MM.1S (cell line): Measurements from ENCODE around the gene HECW1.

Source experiments
- DNase-seq: peaks from one replicate; pipeline ENCODE4 v3.0.0-alpha.2; 2015
- H2AFZ ChIP-seq: fragments of 300-600 bp; sonication (generic); 2 replicates; pipeline ENCODE4 v1.6.0; 2016; ENCODE audit warnings: antibody characterized with exemption, low read length
- H3F3A ChIP-seq: fragments of 300-600 bp; sonication (generic); 2 replicates; pipeline ENCODE4 v1.6.1; 2016; ENCODE audit warnings: mild to moderate bottlenecking, antibody characterized with exemption, low read length, moderate library complexity, mixed read lengths; ENCODE audit not compliant: insufficient read depth
- H3K27ac ChIP-seq: fragments of 300-600 bp; sonication (generic); 2 replicates; pipeline ENCODE4 v1.5.1; 2016; ENCODE audit warnings: mild to moderate bottlenecking, low read length
- H3K27me3 ChIP-seq: fragments of 300-600 bp; sonication (generic); replicated peaks from 2 replicates; pipeline ENCODE4 v1.6.0; 2016; ENCODE audit warnings: low read length; ENCODE audit not compliant: insufficient read depth
- H3K36me3 ChIP-seq: fragments of 300-600 bp; sonication (generic); replicated peaks from 2 replicates; pipeline ENCODE4 v1.6.1; 2016; ENCODE audit warnings: mild to moderate bottlenecking, low read length, mixed read lengths; ENCODE audit not compliant: insufficient read depth
- H3K4me1 ChIP-seq: fragments of 300-600 bp; sonication (generic); 2 replicates; pipeline ENCODE4 v1.6.1; 2016; ENCODE audit warnings: low read length, mixed read lengths
- H3K4me2 ChIP-seq: fragments of 300-600 bp; sonication (generic); 2 replicates; pipeline ENCODE4 v1.6.0; 2016; ENCODE audit warnings: low read depth, low read length
- H3K4me3 ChIP-seq: fragments of 300-600 bp; sonication (generic); 2 replicates; pipeline ENCODE4 v1.5.1; 2016; ENCODE audit warnings: low read length, mixed read lengths
- H3K79me2 ChIP-seq: fragments of 300-600 bp; sonication (generic); 2 replicates; pipeline ENCODE4 v1.6.1; 2016; ENCODE audit warnings: mixed run types, low read length, mixed read lengths
- H3K9ac ChIP-seq: fragments of 300-600 bp; sonication (generic); 2 replicates; pipeline ENCODE4 v1.6.1; 2016; ENCODE audit warnings: low read length, mixed read lengths
- H3K9me2 ChIP-seq: fragments of 300-600 bp; sonication (generic); replicated peaks from 2 replicates; pipeline ENCODE4 v1.6.1; 2016; ENCODE audit warnings: mild to moderate bottlenecking, low read length, mixed read lengths; ENCODE audit not compliant: insufficient read depth
- H3K9me3 ChIP-seq: fragments of 300-600 bp; sonication (generic); replicated peaks from 2 replicates; pipeline ENCODE4 v1.6.1; 2016; ENCODE audit warnings: mild to moderate bottlenecking, low read length, mixed read lengths; ENCODE audit not compliant: insufficient read depth
- H4K20me1 ChIP-seq: fragments of 300-600 bp; sonication (generic); 2 replicates; pipeline ENCODE4 v1.6.1; 2016; ENCODE audit warnings: mild to moderate bottlenecking, low read length, moderate library complexity, mixed read lengths; ENCODE audit not compliant: insufficient read depth
- CTCF ChIP-seq: fragments of 300-600 bp; sonication (generic); IDR thresholded peaks from 2 replicates; pipeline ENCODE4 v1.5.1; 2016; ENCODE audit warnings: antibody characterized with exemption, low read length, mixed read lengths
- EZH2 ChIP-seq: fragments of 300-600 bp; sonication (generic); optimal IDR thresholded peaks from 2 replicates; pipeline ENCODE3; 2017; ENCODE audit warnings: low read depth, mild to moderate bottlenecking, antibody characterized with exemption, low read length, mixed read lengths
- EZH2phosphoT487 ChIP-seq: fragments of 300-600 bp; sonication (generic); IDR thresholded peaks from 2 replicates; pipeline ENCODE4 v1.6.1; 2018; ENCODE audit warnings: antibody characterized with exemption, low read length

Gene HECW1

GRCh38 chr7:43296306-43296705 is 183.9 kb downstream of the HECW1 start:
- Histone ChIP-seq H3K9me3 (no peaks in the 10 kb centered on the region), H3K36me3 (no peaks in the 10 kb centered on the region), H3K4me3 (no peak overlapping the region), H3K9me2 (no peaks in the 10 kb centered on the region), H3K79me2 (no peaks in the 10 kb centered on the region), H3K27ac (no peak overlapping the region), H3K9ac (no peak overlapping the region), H3K27me3 (no peaks in the 10 kb centered on the region), H3K4me2 (no peak overlapping the region), H2AFZ (no peak overlapping the region), H4K20me1 (no peaks in the 10 kb centered on the region), H3K4me1 (no peaks in the 10 kb centered on the region), H3F3A (no peaks in the 10 kb centered on the region)
- no peak for DNase-seq
- TF ChIP-seq EZH2phosphoT487 (no peak), EZH2 (no peak), CTCF (no peak)

- H3K4me2 ChIP-seq = no peak overlapping the region
- no peaks in the 10 kb centered on the region for H3K27me3 ChIP-seq
- no peak overlapping the region for H3K27ac ChIP-seq
- no peaks in the 10 kb centered on the region for H3K9me3 ChIP-seq
- H2AFZ ChIP-seq = no peak overlapping the region
- H3K36me3 ChIP-seq = no peaks in the 10 kb centered on the region
- no peaks in the 10 kb centered on the region for H3K4me1 ChIP-seq
- H3K4me3 ChIP-seq = no peak overlapping the region
- H4K20me1 ChIP-seq = no peaks in the 10 kb centered on the region
- no peak for TF ChIP-seq EZH2phosphoT487
- no peak for TF ChIP-seq CTCF
- no peak for TF ChIP-seq EZH2
- DNase-seq = no peak
- no peaks in the 10 kb centered on the region for H3K79me2 ChIP-seq
- H3K9ac ChIP-seq = no peak overlapping the region
- H3F3A ChIP-seq = no peaks in the 10 kb centered on the region
- no peaks in the 10 kb centered on the region for H3K9me2 ChIP-seq
These were observed 186.2 kb downstream of the HECW1 start for GRCh38 chr7:43298617-43299016.

- no peak overlapping the region for H3K9ac ChIP-seq
These were observed 187.7 kb downstream of the HECW1 start for GRCh38 chr7:43300121-43300520.

GRCh38 chr7:43302211-43302711 is 189.8 kb downstream of the HECW1 start:
- no peaks in the 10 kb centered on the region for H4K20me1 ChIP-seq
- TF ChIP-seq EZH2phosphoT487 (no peak), CTCF (no peak)
- H3K79me2 ChIP-seq = no peaks in the 10 kb centered on the region
- H3K9ac ChIP-seq = no peak overlapping the region
- no peaks in the 10 kb centered on the region for H3F3A ChIP-seq
- no peak for DNase-seq
- no peaks in the 10 kb centered on the region for H3K9me2 ChIP-seq
- H2AFZ ChIP-seq = no peak overlapping the region
- H3K27me3 ChIP-seq = no peaks in the 10 kb centered on the region
- H3K36me3 ChIP-seq = no peaks in the 10 kb centered on the region
- H3K4me3 ChIP-seq = no peak overlapping the region
- H3K4me2 ChIP-seq = no peak overlapping the region
- H3K27ac ChIP-seq = no peak overlapping the region
- no peaks in the 10 kb centered on the region for H3K4me1 ChIP-seq
- no peaks in the 10 kb centered on the region for H3K9me3 ChIP-seq

More at GRCh38 chr7:43300121-43300520, 187.7 kb downstream of the HECW1 start:
- no peak for TF ChIP-seq EZH2phosphoT487
- H4K20me1 ChIP-seq = no peaks in the 10 kb centered on the region
- no peaks in the 10 kb centered on the region for H3K79me2 ChIP-seq
- no peaks in the 10 kb centered on the region for H3K4me1 ChIP-seq
- no peak overlapping the region for H2AFZ ChIP-seq
- no peak overlapping the region for H3K4me2 ChIP-seq
- no peak for DNase-seq
- no peak overlapping the region for H3K27ac ChIP-seq
- H3K36me3 ChIP-seq = no peaks in the 10 kb centered on the region
- no peaks in the 10 kb centered on the region for H3F3A ChIP-seq
- H3K4me3 ChIP-seq = no peak overlapping the region
- H3K9me3 ChIP-seq = no peaks in the 10 kb centered on the region
- no peaks in the 10 kb centered on the region for H3K9me2 ChIP-seq
- H3K27me3 ChIP-seq = no peaks in the 10 kb centered on the region
